Measurements from ENCODE around the gene REG3G.

DNA sequence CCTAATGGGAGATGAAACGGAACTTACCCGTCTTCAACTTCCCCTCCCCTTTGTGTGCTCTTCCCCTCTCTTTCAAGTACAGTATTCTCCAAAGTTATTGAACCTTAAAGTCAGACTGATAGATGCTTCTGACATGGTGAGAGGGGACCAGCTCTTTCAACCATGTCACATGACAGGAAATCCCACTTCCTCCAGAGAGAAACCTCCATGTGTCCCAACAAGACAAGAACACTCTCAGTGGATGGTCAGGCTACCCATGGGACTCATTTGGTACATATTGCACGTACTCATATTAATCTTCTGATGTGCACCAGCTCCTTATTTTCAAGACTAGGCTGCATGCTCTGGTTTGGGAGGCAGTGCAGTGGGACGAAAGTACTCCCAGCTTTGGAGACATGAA lies 44.6 kb upstream of the REG3G start:
- TF ChIP-seq EP300 (IDR thresholded peaks at IDR 0.05) (no peak), CTCF (IDR thresholded peaks at IDR 0.05) (no peak)

Data from tibial nerve (tissue), 4 donors.